OCI-LY1 (cell line): ENCODE data around the gene PDE6H.

Experiments used
- EZH2 ChIP-seq: fragments of 200-600 bp; sonication (generic), shearing (Covaris generic); IDR thresholded peaks from 2 replicates; pipeline ENCODE4 v1.8.0; 2017; ENCODE audit warnings: borderline replicate concordance, mixed run types, mild to moderate bottlenecking, antibody characterized with exemption, low read length, moderate library complexity, mixed read lengths
- TF ChIP-seq, protein P1 (sequence below): fragments of 200-600 bp; sonication (generic), shearing (Covaris generic); IDR thresholded peaks from 2 replicates; pipeline ENCODE4 v1.5.1; 2017; ENCODE audit warnings: mild to moderate bottlenecking, antibody characterized with exemption, low read length, moderate library complexity, mixed read lengths

DNA sequence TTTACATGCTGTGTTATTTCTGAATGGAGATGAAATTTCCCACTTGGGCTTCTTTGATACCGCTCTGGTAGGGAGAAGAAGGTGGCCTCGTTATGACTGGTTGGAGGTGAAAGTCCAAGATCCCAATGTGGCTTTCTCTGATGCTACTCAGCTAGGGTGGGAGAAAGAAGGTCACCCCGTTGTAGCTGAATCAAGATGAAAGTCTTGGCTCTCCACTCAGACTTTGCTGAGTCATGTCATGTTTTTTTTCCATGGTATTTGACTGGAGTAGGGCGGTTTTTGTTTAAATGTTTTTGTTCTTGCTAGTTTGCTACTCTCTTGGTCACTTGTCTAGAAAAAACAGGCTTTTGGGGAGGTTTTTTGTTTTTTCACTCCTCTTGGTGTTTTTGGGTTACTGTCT is 2.4 kb upstream of the PDE6H start:
- TF ChIP-seq, protein P1, sequence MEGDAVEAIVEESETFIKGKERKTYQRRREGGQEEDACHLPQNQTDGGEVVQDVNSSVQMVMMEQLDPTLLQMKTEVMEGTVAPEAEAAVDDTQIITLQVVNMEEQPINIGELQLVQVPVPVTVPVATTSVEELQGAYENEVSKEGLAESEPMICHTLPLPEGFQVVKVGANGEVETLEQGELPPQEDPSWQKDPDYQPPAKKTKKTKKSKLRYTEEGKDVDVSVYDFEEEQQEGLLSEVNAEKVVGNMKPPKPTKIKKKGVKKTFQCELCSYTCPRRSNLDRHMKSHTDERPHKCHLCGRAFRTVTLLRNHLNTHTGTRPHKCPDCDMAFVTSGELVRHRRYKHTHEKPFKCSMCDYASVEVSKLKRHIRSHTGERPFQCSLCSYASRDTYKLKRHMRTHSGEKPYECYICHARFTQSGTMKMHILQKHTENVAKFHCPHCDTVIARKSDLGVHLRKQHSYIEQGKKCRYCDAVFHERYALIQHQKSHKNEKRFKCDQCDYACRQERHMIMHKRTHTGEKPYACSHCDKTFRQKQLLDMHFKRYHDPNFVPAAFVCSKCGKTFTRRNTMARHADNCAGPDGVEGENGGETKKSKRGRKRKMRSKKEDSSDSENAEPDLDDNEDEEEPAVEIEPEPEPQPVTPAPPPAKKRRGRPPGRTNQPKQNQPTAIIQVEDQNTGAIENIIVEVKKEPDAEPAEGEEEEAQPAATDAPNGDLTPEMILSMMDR: no peak
- TF ChIP-seq EZH2: no peak
